Nephron (organoid): Measurements from ENCODE around the gene SLMAP.
A peak's percentile ranks its signal among the peaks of the same experiment; 100 is the strongest.

ENCODE experiments used
- H3K27ac Mint-ChIP-seq, 3 experiments: 2 replicates each; pipeline ENCODE4 v1.8.0; 2020; ENCODE audit warnings: mixed read lengths in 3 of 3, mild to moderate bottlenecking in 2 of 3, moderate library complexity in 1 of 3
- H3K27me3 Mint-ChIP-seq: 2 replicates; pipeline ENCODE4 v1.8.0; 2021; ENCODE audit warnings: low read depth, mild to moderate bottlenecking, moderate library complexity, mixed read lengths
- H3K36me3 Mint-ChIP-seq: 2 replicates; pipeline ENCODE4 v1.8.0; 2020; ENCODE audit warnings: low read depth, mixed read lengths
- H3K4me1 Mint-ChIP-seq: 2 replicates; pipeline ENCODE4 v1.8.0; 2020; ENCODE audit warnings: mixed read lengths
- H3K4me3 Mint-ChIP-seq, 3 experiments: 2 replicates each; pipeline ENCODE4 v1.8.0; 2020; ENCODE audit warnings: mild to moderate bottlenecking in 3 of 3, mixed read lengths in 3 of 3, moderate library complexity in 2 of 3
- H3K9me3 Mint-ChIP-seq: 2 replicates; pipeline ENCODE4 v1.8.0; 2020; ENCODE audit warnings: mixed read lengths
- CTCF ChIP-seq, 3 experiments: fragments of 200-600 bp; sonication (generic); IDR thresholded peaks; one replicate each; pipeline ENCODE4 v1.5.0; 2021; ENCODE audit warnings: antibody characterized with exemption in 3 of 3; ENCODE audit not compliant: unreplicated experiment in 3 of 3

Gene SLMAP

GRCh38 chr3:57889807-57890206 lies 133.7 kb downstream of the SLMAP start:
- H3K4me3 Mint-ChIP-seq, result peak overlapping the region in 1 of 3 experiments; percentile 4
- peaks cover 9% of the 10 kb centered on the region for H3K4me1 Mint-ChIP-seq
- H3K36me3 Mint-ChIP-seq, result peaks cover 22% of the 10 kb centered on the region
- H3K27ac Mint-ChIP-seq, result peak overlapping the region in 1 of 3 experiments; percentile 44
- H3K27me3 Mint-ChIP-seq, result no peaks in the 10 kb centered on the region
- TF ChIP-seq CTCF (IDR thresholded peaks at IDR 0.05; ENCODE audit: unreplicated experiment in 3 of 3), result no peak
- H3K9me3 Mint-ChIP-seq, result no peaks in the 10 kb centered on the region

- Mint-ChIP-seq H3K27me3 (no peaks in the 10 kb centered on the region), H3K4me3 (no peak overlapping the region), H3K4me1 (peaks cover 11% of the 10 kb centered on the region), H3K9me3 (no peaks in the 10 kb centered on the region), H3K27ac (peak overlapping the region in 1 of 3 experiments; percentile 40), H3K36me3 (peaks cover 19% of the 10 kb centered on the region)
- no peak for TF ChIP-seq CTCF (IDR thresholded peaks at IDR 0.05; ENCODE audit: unreplicated experiment in 3 of 3)
Measured at GRCh38 chr3:57890874-57891273, 134.8 kb downstream of the SLMAP start.

- Mint-ChIP-seq H3K36me3 (peaks cover 20% of the 10 kb centered on the region), H3K4me1 (peaks cover 21% of the 10 kb centered on the region), H3K9me3 (no peaks in the 10 kb centered on the region), H3K27me3 (no peaks in the 10 kb centered on the region), H3K4me3 (no peak overlapping the region), H3K27ac (no peak overlapping the region)
- no peak for TF ChIP-seq CTCF (IDR thresholded peaks at IDR 0.05; ENCODE audit: unreplicated experiment in 3 of 3)
Measured at GRCh38 chr3:57892423-57892822, 136.3 kb downstream of the SLMAP start.

- Mint-ChIP-seq H3K4me3 (no peak overlapping the region), H3K36me3 (peaks cover 22% of the 10 kb centered on the region), H3K27ac (no peak overlapping the region), H3K9me3 (no peaks in the 10 kb centered on the region), H3K4me1 (peaks cover 21% of the 10 kb centered on the region), H3K27me3 (no peaks in the 10 kb centered on the region)
- TF ChIP-seq CTCF (IDR thresholded peaks at IDR 0.05; ENCODE audit: unreplicated experiment in 3 of 3), result no peak
Measured at GRCh38 chr3:57893156-57893555, 137.0 kb downstream of the SLMAP start.

- Mint-ChIP-seq H3K27me3 (no peaks in the 10 kb centered on the region), H3K4me1 (peaks cover 21% of the 10 kb centered on the region), H3K36me3 (peaks cover 24% of the 10 kb centered on the region)
Measured at GRCh38 chr3:57893668-57894067, 137.6 kb downstream of the SLMAP start.

More at GRCh38 chr3:57893668-57894067, 137.6 kb downstream of the SLMAP start:
- Mint-ChIP-seq H3K27ac (no peak overlapping the region), H3K4me3 (no peak overlapping the region), H3K9me3 (no peaks in the 10 kb centered on the region)
- TF ChIP-seq CTCF (IDR thresholded peaks at IDR 0.05; ENCODE audit: unreplicated experiment in 3 of 3), result no peak
